HepG2 (cell line): ENCODE results near the gene NPVF. TPM values are rescaled to one million over a fixed set of nuclear protein-coding genes. Genes with fewer than 3 reads are reported as not detected.

Experiments used
- ATAC-seq: fragments of 200-7000 bp; cut with Tn5 transposase; 3 replicates; pipeline ENCODE4 v1.9.1; 2020; ENCODE audit warnings: mild to moderate bottlenecking, moderate library complexity
- BruUV-seq: library from RNA; stranded (reverse); fragments of 400-500 nt; replicated peaks from 2 replicates; lab custom pipeline; 2021; lab: Mats Ljungman, UMichigan
- CTCF ChIA-PET: fragments of 300-600 bp; formaldehyde crosslinking; extraction: SDS; loops from one replicate; lab custom pipeline; 2021; ENCODE audit warnings: low total read pairs, inconsistent platforms, low intra/inter-chr PET ratio; lab: Yijun Ruan, JAX
- POLR2A ChIA-PET: fragments of 350-600 bp; sonication (Branson Sonifier 250); formaldehyde crosslinking; loops from one replicate; lab custom pipeline; 2020; ENCODE audit warnings: antibody characterized with exemption, inconsistent platforms; lab: Yijun Ruan, JAX
- DNase-seq: peaks from one replicate; pipeline ENCODE4 v3.0.0-alpha.2; 2015; ENCODE audit warnings: low spot score
- FAIRE-seq: peaks from 3 replicates; lab custom pipeline; 2011; peaks lifted over from hg19 to GRCh38; lab: Jason Lieb, UNC
- H2AFZ ChIP-seq: one replicate; pipeline ENCODE4 v1.6.1; 2011; ENCODE audit warnings: low read length, inconsistent platforms
- H3K27ac ChIP-seq: fragments of 300-600 bp; 3 replicates; pipeline ENCODE4 v1.8.0; 2011; ENCODE audit warnings: mixed run types, mild to moderate bottlenecking, mixed read lengths, low read length, inconsistent platforms; ENCODE audit not compliant: insufficient read depth; ENCODE audit errors: extremely low read length
- H3K27me3 ChIP-seq, 2 experiments: fragments of 200-600 bp in 1 of 2; 2 replicates in 1 of 2; 3 replicates in 1 of 2; pipeline versions ENCODE4 v1.6.0 to v1.8.0; 2011; ENCODE audit warnings: low read length in 2 of 2, mild to moderate bottlenecking in 2 of 2, moderate library complexity in 2 of 2, inconsistent platforms in 1 of 2; ENCODE audit not compliant: insufficient read depth in 2 of 2, control insufficient read depth in 1 of 2
- H3K36me3 ChIP-seq, 2 experiments: fragments of 200-600 bp in 1 of 2; replicated peaks in 1 of 2; 2 replicates in 1 of 2; 3 replicates in 1 of 2; pipeline versions ENCODE4 v1.5.1 to v1.8.0; 2011; ENCODE audit warnings: low read length in 2 of 2, inconsistent platforms in 1 of 2; ENCODE audit not compliant: insufficient read depth in 2 of 2, control insufficient read depth in 1 of 2
- H3K4me1 ChIP-seq: 2 replicates; pipeline ENCODE4 v1.5.1; 2012; ENCODE audit warnings: low read length, inconsistent platforms; ENCODE audit not compliant: insufficient read depth
- H3K4me2 ChIP-seq: 2 replicates; pipeline ENCODE4 v1.6.0; 2011; ENCODE audit warnings: low read depth, low read length, inconsistent platforms
- H3K4me3 ChIP-seq, 3 experiments: fragments of 200-600 bp in 1 of 3; sonication (generic), shearing (Covaris generic) in 1 of 3; replicated peaks in 1 of 3; 2 replicates each; pipeline ENCODE4 v1.5.1; 2011 to 2016; ENCODE audit warnings: low read length in 3 of 3, inconsistent platforms in 2 of 3, low read depth in 2 of 3, mild to moderate bottlenecking in 2 of 3, control low read depth in 1 of 3, mixed read lengths in 1 of 3; ENCODE audit not compliant: insufficient read depth in 1 of 3
- H3K79me2 ChIP-seq: one replicate; pipeline ENCODE4 v1.6.1; 2011; ENCODE audit warnings: low read length, inconsistent platforms; ENCODE audit not compliant: insufficient read depth
- H3K9ac ChIP-seq: 2 replicates; pipeline ENCODE4 v1.6.0; 2011; ENCODE audit warnings: mild to moderate bottlenecking, low read depth, low read length, inconsistent platforms; ENCODE audit not compliant: insufficient read depth
- H3K9me3 ChIP-seq: 2 replicates; pipeline ENCODE4 v1.5.1; 2012; ENCODE audit warnings: mild to moderate bottlenecking, low read length
- H4K20me1 ChIP-seq: 2 replicates; pipeline ENCODE4 v1.6.0; 2011; ENCODE audit warnings: inconsistent platforms, mild to moderate bottlenecking, low read length, moderate library complexity; ENCODE audit not compliant: insufficient read depth
- ELF4 ChIP-seq: sonication (generic); formaldehyde crosslinking; IDR thresholded peaks from 2 replicates; pipeline ENCODE4 v1.5.0; 2020; ENCODE audit warnings: missing genetic modification reagents, mild to moderate bottlenecking, moderate library complexity, borderline replicate concordance
- FOSL1 ChIP-seq: sonication (generic); formaldehyde crosslinking; IDR thresholded peaks from 2 replicates; pipeline ENCODE4 v1.9.0; 2021; ENCODE audit warnings: missing genetic modification reagents, borderline replicate concordance
- GPN1 ChIP-seq: sonication (generic); formaldehyde crosslinking; IDR thresholded peaks from 2 replicates; pipeline ENCODE4 v1.5.1; 2020; ENCODE audit warnings: missing genetic modification reagents, borderline replicate concordance
- HNF4G ChIP-seq, 2 experiments: sonication (generic) in 1 of 2; formaldehyde crosslinking in 1 of 2; IDR thresholded peaks; 2 replicates each; pipeline versions ENCODE4 v1.4.0 to v1.6.1; 2011 to 2020; ENCODE audit warnings: borderline replicate concordance in 2 of 2, low read depth in 2 of 2, mild to moderate bottlenecking in 2 of 2, low read length in 1 of 2, missing genetic modification reagents in 1 of 2, moderate library complexity in 1 of 2
- MIXL1 ChIP-seq: IDR thresholded peaks from 2 replicates; pipeline ENCODE4 v1.6.1; 2016
- NONO ChIP-seq, 2 experiments: fragments of 450-650 bp in 1 of 2; sonication (generic) in 1 of 2; formaldehyde crosslinking in 1 of 2; IDR thresholded peaks in 1 of 2; conservative IDR thresholded peaks in 1 of 2; 2 replicates each; pipeline versions ENCODE4 v1.6.1 to v1.8.0; 2017 to 2022; ENCODE audit warnings: mild to moderate bottlenecking in 1 of 2, missing genetic modification reagents in 1 of 2, moderate library complexity in 1 of 2
- REXO4 ChIP-seq: sonication (generic); formaldehyde crosslinking; IDR thresholded peaks from 2 replicates; pipeline ENCODE4 v1.8.0; 2022; ENCODE audit warnings: missing genetic modification reagents, mild to moderate bottlenecking, borderline replicate concordance
- ZFP82 ChIP-seq: sonication (generic); formaldehyde crosslinking; IDR thresholded peaks from 2 replicates; pipeline ENCODE4 v1.5.1; 2020; ENCODE audit warnings: mild to moderate bottlenecking, missing genetic modification reagents, borderline replicate concordance
- ZNF451 ChIP-seq: sonication (generic); formaldehyde crosslinking; IDR thresholded peaks from 2 replicates; pipeline ENCODE4 v1.5.0; 2020; ENCODE audit warnings: mild to moderate bottlenecking, missing genetic modification reagents
- ZNF572 ChIP-seq: sonication (generic); formaldehyde crosslinking; IDR thresholded peaks from 2 replicates; pipeline ENCODE4 v1.5.1; 2020; ENCODE audit warnings: mild to moderate bottlenecking, missing genetic modification reagents
- ZNF761 ChIP-seq: sonication (generic); formaldehyde crosslinking; conservative IDR thresholded peaks from 2 replicates; pipeline ENCODE4 v1.4.0; 2020; ENCODE audit warnings: mild to moderate bottlenecking, missing genetic modification reagents
- ZNF816 ChIP-seq: sonication (generic); formaldehyde crosslinking; IDR thresholded peaks from 2 replicates; pipeline ENCODE4 v1.8.0; 2022; ENCODE audit warnings: missing genetic modification reagents, mild to moderate bottlenecking, borderline replicate concordance
- WGBS: methylation state at CpG from one replicate; pipeline ENCODE4 v1.1.6; 2017; ENCODE audit warnings: low lambda C conversion rate; 5-methylcytosine and 5-hydroxymethylcytosine counted together
- in situ Hi-C: cut with HindIII; loops from 2 replicates; pipeline ENCODE4 v1.10.0; 2017; ENCODE audit warnings: low pct_unique_long_range_greater_than_20kb; ENCODE audit not compliant: extremely low pct_ligation_motif_present
- intact Hi-C: fragments of 100-400 bp; cut with micrococcal nuclease; formaldehyde crosslinking; loops from one replicate; pipeline ENCODE4 v1.10.0; 2022; ENCODE audit not compliant: unreplicated experiment
- polyA plus RNA-seq, 8 experiments: library from polyadenylated mRNA; depleted of rRNA in 3 of 8; stranded (reverse) in 7 of 8; unstranded in 1 of 8; fragments of >200 nt; fragmentation: Illumina TruSeq in 4 of 8; extraction: Trizol in 4 of 8; gene quantifications; 2 replicates each; pipeline versions ENCODE4 v1.2.1 to v1.2.3, GENCODE V29; 2011 to 2016; ENCODE audit warnings: low read depth in 4 of 8, missing spikeins in 1 of 8, mixed read lengths in 1 of 8; ENCODE audit not compliant: insufficient read depth in 1 of 8
- total RNA-seq, 5 experiments: library from RNA; depleted of rRNA; stranded (reverse); fragments of >200 nt; fragmentation: Illumina TruSeq; extraction: Trizol; gene quantifications; 2 replicates each; pipeline ENCODE4 v1.2.3, GENCODE V29; 2016; ENCODE audit warnings: low read depth in 1 of 5
- TF ChIP-seq, protein P1 (sequence below): sonication (generic); formaldehyde crosslinking; IDR thresholded peaks from 2 replicates; pipeline ENCODE4 v1.4.0; 2020; ENCODE audit warnings: missing genetic modification reagents, low read depth, mild to moderate bottlenecking, borderline replicate concordance
- TF ChIP-seq, protein P2 (sequence below): sonication (generic); formaldehyde crosslinking; IDR thresholded peaks from 2 replicates; pipeline ENCODE4 v1.8.0; 2023; ENCODE audit warnings: mild to moderate bottlenecking, missing genetic modification reagents
- TF ChIP-seq, protein P3 (sequence below): sonication (generic); formaldehyde crosslinking; IDR thresholded peaks from 2 replicates; pipeline ENCODE4 v1.5.1; 2020; ENCODE audit warnings: mild to moderate bottlenecking, missing genetic modification reagents

NPVF gene
- total and polyA plus RNA-seq, 2 of the 13 experiments (the other 11 are each of a cell fraction or from before 2014, with no cell fraction given), result not detected

DNA sequence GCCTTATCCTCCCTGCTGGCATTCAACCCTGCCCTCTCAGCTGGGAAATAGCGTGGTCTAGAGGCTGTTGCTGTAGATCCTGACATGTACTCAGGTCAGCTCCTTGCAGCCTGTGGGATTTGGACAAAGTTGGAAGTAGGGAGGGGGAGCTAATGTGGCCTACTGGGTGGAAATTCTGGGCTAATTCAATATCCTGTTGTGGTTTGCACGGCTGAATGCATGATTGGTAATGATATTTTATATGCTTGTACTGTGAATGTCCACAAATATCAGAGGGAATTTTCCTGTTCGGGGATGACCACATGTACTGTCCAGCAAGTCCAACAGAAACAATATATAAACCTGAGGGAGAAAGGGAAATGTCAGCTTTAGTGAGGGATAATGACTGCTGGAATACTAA is 22.1 kb upstream of the NPVF start:
- no peak overlapping the region for H3K27ac ChIP-seq
- H3K36me3 ChIP-seq, result no peaks in the 10 kb centered on the region
- no peak for TF ChIP-seq HNF4G (IDR thresholded peaks at IDR 0.05; ENCODE audit: borderline replicate concordance, low read depth, low read length)
- TF ChIP-seq HNF4G (CRISPR knock-in tag; IDR thresholded peaks at IDR 0.05; ENCODE audit: borderline replicate concordance, low read depth), result no peak
- TF ChIP-seq GPN1, result no peak
- no peak for TF ChIP-seq FOSL1
- no peak for TF ChIP-seq MIXL1 (CRISPR knock-in tag)
- TF ChIP-seq, protein P1, sequence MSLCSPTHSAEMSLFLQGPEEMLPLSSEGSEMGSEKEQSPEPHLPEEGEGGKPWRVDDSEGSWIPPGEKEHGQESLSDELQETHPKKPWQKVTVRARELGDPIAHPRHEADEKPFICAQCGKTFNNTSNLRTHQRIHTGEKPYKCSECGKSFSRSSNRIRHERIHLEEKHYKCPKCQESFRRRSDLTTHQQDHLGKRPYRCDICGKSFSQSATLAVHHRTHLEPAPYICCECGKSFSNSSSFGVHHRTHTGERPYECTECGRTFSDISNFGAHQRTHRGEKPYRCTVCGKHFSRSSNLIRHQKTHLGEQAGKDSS (CRISPR knock-in tag), result no peak
- TF ChIP-seq, protein P2, sequence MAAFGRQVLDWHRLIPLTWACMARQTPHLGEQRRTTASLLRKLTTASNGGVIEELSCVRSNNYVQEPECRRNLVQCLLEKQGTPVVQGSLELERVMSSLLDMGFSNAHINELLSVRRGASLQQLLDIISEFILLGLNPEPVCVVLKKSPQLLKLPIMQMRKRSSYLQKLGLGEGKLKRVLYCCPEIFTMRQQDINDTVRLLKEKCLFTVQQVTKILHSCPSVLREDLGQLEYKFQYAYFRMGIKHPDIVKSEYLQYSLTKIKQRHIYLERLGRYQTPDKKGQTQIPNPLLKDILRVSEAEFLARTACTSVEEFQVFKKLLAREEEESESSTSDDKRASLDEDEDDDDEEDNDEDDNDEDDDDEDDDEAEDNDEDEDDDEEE (CRISPR knock-in tag), result no peak
- TF ChIP-seq ZFP82 (CRISPR knock-in tag), result no peak
- TF ChIP-seq ZNF572, result no peak
- no peak for TF ChIP-seq NONO (IDR thresholded peaks at IDR 0.05)
- TF ChIP-seq NONO (CRISPR knock-in tag; conservative IDR thresholded peaks at IDR 0.05), result no peak
- no peak for TF ChIP-seq ZNF761 (CRISPR knock-in tag)
- no peak for TF ChIP-seq REXO4 (CRISPR knock-in tag)
- TF ChIP-seq, protein P3, sequence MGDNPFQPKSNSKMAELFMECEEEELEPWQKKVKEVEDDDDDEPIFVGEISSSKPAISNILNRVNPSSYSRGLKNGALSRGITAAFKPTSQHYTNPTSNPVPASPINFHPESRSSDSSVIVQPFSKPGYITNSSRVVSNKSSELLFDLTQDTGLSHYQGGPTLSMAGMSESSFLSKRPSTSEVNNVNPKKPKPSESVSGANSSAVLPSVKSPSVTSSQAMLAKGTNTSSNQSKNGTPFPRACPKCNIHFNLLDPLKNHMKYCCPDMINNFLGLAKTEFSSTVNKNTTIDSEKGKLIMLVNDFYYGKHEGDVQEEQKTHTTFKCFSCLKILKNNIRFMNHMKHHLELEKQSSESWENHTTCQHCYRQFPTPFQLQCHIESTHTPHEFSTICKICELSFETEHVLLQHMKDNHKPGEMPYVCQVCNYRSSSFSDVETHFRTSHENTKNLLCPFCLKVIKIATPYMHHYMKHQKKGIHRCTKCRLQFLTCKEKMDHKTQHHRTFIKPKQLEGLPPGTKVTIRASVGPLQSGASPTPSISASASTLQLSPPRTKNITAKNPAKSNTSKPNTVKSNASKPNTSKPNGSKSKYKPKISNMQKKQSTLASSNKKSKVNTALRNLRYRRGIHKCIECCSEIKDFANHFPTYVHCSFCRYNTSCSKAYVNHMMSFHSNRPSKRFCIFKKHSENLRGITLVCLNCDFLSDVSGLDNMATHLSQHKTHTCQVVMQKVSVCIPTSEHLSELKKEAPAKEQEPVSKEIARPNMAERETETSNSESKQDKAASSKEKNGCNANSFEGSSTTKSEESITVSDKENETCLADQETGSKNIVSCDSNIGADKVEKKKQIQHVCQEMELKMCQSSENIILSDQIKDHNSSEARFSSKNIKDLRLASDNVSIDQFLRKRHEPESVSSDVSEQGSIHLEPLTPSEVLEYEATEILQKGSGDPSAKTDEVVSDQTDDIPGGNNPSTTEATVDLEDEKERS (CRISPR knock-in tag), result no peak
- TF ChIP-seq ELF4, result no peak
- no peak for TF ChIP-seq ZNF451 (CRISPR knock-in tag)
- no peak for TF ChIP-seq ZNF816 (CRISPR knock-in tag)
- no peaks in the 10 kb centered on the region for H3K27me3 ChIP-seq
- ATAC-seq (peak; percentile 62), FAIRE-seq (no peak), DNase-seq (no peak)
- ChIA-PET CTCF (no interaction called here), POLR2A (no interaction called here)
- no peaks in the 10 kb centered on the region for H4K20me1 ChIP-seq
- intact Hi-C loops, result no loop called here
- WGBS, result 43% methylated on average over 3 of the region's 3 CpGs
- peak overlapping the region; percentile 60 for H3K4me2 ChIP-seq
- H2AFZ ChIP-seq, result no peak overlapping the region
- in situ Hi-C loops, result no loop called here
- H3K79me2 ChIP-seq, result no peaks in the 10 kb centered on the region
- BruUV-seq, result no TSS peak
- H3K4me1 ChIP-seq, result peaks cover 22% of the 10 kb centered on the region
- peak overlapping the region in 1 of 3 experiments; percentile 17; a peak in 1 of 6 replicates for H3K4me3 ChIP-seq
- no peaks in the 10 kb centered on the region for H3K9me3 ChIP-seq
- no peak overlapping the region for H3K9ac ChIP-seq
